Lower leg skin (tissue), 3 donors: Measurements from ENCODE around the gene DEDD.

ENCODE experiments used
- POLR2A ChIP-seq, 2 donors: fragments of 450-650 bp; IDR thresholded peaks; one replicate each; pipeline ENCODE4 v1.6.1; 2016 to 2017; ENCODE audit warnings: antibody characterized with exemption in 2 of 2, mild to moderate bottlenecking in 1 of 2, moderate library complexity in 1 of 2
- TF ChIP-seq, protein P1 (sequence below), 3 donors: fragments of 450-650 bp; IDR thresholded peaks; one replicate each; pipeline ENCODE4 v1.5.1; 2016; ENCODE audit warnings: antibody characterized with exemption in 3 of 3, mild to moderate bottlenecking in 3 of 3, moderate library complexity in 2 of 3

DNA sequence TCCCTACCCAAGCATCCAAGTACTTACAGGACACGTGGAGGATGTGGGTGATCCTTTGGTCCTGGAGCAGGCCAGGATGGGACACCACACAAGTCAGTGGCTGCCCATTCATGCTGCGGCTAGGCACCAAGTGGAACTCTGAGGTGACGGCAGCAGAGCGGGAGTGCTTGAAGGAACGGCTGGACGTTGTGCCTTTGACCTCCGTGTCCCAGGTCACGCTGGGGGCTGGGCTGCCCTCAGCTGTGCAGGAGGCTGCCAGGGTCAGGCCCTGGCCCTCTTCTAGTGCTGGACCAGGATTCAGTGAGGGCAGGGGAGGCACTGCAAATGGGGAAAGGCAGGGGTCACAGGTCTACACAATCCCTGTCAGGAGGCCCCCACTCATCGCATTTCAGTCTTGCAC is 55.0 kb downstream of the DEDD start:
- no peak for TF ChIP-seq POLR2A (IDR thresholded peaks at IDR 0.05)
- TF ChIP-seq, protein P1, sequence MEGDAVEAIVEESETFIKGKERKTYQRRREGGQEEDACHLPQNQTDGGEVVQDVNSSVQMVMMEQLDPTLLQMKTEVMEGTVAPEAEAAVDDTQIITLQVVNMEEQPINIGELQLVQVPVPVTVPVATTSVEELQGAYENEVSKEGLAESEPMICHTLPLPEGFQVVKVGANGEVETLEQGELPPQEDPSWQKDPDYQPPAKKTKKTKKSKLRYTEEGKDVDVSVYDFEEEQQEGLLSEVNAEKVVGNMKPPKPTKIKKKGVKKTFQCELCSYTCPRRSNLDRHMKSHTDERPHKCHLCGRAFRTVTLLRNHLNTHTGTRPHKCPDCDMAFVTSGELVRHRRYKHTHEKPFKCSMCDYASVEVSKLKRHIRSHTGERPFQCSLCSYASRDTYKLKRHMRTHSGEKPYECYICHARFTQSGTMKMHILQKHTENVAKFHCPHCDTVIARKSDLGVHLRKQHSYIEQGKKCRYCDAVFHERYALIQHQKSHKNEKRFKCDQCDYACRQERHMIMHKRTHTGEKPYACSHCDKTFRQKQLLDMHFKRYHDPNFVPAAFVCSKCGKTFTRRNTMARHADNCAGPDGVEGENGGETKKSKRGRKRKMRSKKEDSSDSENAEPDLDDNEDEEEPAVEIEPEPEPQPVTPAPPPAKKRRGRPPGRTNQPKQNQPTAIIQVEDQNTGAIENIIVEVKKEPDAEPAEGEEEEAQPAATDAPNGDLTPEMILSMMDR (IDR thresholded peaks at IDR 0.05): no peak
